Smooth muscle cell of the brain vasculature (primary cell): ENCODE data around the gene NEMP1.

Experiments used
- DNase-seq: peaks from one replicate; pipeline ENCODE4 v3.0.0-alpha.2; 2012; ENCODE audit warnings: low read depth, low spot score

Gene NEMP1

GRCh38 chr12:57107456-57108155 is 29.0 kb upstream of the NEMP1 start:
- DNase-seq, result no peak

DNA sequence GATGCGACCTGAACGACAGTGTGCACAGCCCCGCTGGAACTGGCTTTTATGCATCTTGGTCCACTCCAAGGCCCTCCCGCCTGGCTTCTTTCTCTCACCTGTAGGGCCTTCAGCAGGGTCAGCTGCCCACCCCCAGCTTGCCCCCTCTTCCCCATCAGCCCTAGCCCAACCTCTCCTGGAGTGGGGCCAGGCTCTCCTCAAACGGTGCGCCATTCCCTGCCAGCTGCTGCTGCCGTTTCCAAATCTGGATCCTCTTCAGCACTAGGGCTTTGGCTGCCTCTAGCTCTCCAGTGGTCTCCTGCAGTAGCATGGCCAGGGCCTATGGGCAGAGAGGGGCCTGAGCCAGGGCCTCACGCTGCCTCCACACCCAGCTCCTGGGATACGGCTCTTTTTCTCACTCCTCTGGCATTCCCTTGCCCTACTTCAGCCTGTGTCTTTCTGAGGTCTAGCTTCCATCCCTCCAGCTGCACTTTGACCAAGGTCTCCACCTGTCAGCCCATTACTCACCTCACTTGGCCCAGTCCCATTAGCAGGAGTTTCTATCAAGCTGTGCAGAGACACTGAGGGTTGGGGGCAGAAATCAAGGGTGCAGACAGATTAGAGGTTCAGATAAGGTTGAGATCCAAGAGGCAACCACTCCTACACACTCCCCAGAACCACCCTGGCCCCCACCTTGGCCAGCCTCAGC is 27.6 kb upstream of the NEMP1 start:
- DNase-seq, result no peak

DNA sequence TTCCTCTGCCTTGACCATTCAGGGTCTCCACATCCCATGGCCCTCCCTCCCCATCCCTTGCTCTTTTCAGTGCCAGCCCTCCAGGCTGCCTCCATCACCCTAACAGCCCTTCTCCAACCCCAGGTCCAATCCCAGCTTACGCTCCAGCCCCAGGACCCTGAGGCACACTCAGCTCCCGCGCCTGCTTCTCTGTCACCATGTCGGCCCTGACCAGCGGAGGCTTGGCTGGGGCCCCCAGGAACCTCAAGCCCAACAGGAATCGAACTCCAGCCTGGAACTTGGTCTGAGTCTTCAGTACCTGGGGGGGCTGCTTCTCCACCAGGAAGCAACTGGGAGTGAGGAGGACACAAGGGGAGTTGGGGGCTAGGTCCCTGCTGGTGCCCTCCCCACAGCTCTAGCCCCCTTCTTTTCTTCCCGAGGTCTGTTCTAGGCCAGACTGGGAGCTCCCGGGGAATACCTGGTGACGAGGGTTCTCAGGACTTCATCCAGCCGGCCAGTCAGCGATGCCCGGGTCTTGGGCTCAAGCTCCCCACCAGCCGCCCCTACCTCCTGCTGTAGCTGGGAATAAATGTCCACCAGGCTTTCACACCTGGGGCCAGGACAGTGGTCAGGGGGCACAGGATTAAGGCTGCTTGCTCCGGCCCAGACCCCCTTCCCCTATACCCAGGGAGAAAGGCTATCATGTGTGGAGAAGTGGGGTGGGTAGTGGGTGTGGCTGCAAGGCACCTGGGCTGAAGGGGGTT is 26.6 kb upstream of the NEMP1 start:
- DNase-seq, result no peak

DNA sequence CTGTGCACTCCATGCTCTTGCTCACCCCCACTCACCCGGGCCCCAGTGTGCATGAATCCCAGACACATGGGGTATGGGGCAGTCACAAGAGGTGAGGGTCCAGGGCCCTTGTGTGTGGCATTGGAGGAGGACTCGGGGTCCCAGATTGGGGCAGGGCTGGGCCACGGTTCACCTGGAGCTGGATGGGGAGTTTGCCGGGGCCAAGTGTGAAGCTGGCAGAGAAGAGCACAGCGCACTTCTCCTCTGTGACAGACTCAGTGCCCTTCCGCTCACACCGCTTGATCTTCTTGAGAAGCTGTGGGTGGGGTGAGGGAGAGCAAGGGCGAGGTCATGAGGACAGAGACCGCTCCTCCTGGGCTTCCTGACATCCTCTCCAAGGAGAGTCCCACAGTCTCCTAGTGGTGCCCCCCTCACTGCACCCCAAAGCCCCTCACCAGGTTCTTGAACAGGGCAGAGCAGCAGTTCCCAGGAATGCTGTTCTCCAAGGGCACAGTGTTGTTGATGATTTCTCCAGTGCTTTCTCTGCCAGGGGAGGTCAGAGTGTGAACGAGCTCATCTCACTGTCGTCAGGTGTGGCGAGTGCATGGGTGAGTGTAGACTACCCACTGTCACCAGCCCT is 25.8 kb upstream of the NEMP1 start:
- no peak for DNase-seq

DNA sequence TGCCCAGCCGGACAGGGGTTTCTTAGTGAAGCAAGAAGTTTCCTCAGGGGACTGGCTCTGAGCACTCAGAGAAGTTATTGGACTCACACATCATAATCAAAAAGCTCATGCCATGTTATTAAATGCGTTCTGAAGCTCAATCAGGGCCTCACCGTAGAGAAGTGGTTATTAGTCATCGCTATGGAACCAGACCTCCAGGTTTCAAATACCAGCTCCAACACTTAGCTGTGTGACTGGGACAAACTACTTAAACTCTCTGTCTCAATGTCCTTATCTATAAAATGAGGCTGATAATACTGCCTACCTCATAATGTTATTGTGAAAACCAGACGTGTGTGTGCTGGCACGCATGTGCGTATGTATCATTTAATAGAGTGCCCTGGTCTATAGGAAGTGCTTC is 25.3 kb upstream of the NEMP1 start:
- no peak for DNase-seq

- DNase-seq, result no peak
Measured at GRCh38 chr12:57101892-57102695, 23.5 kb upstream of the NEMP1 start.

GRCh38 chr12:57099766-57100165 is 21.2 kb upstream of the NEMP1 start:
- no peak for DNase-seq

DNA sequence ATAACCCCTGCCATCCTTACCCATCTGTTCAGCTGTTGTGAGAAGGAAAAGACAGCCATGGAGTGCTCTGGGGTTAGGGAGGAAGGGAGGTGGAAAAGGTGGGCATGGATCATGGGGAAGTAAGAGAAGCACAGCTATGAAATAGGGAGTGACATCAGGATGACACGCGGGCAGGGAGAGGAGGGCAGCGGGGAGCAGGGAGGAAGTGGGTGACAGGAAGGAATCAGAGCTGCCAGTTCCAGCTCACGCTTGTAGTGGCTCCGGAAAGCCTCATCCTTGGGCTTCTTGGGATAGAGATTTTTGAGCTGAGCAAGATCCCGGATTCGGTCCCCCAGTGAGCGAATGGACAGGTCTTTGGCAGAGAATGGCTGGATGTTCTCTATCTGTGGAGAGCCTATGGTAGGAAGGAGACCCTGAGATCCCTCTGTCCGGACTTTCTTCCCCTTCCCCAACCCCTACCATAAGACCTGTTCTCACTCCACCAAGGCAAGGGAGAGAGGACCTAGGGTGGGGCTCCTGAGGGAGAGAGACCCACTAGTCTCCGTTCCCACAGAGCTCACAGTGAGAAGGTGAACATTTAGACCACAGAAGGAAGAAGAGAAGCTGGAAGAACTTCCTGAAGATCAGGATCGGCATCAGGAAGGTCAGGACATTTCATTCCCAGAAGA is 20.6 kb upstream of the NEMP1 start:
- no peak for DNase-seq

GRCh38 chr12:57098546-57098945 is 20.0 kb upstream of the NEMP1 start:
- no peak for DNase-seq

GRCh38 chr12:57097554-57097835 is 18.9 kb upstream of the NEMP1 start:
- DNase-seq, result no peak

- DNase-seq, result no peak
Measured at GRCh38 chr12:57096748-57097553, 18.4 kb upstream of the NEMP1 start.

DNA sequence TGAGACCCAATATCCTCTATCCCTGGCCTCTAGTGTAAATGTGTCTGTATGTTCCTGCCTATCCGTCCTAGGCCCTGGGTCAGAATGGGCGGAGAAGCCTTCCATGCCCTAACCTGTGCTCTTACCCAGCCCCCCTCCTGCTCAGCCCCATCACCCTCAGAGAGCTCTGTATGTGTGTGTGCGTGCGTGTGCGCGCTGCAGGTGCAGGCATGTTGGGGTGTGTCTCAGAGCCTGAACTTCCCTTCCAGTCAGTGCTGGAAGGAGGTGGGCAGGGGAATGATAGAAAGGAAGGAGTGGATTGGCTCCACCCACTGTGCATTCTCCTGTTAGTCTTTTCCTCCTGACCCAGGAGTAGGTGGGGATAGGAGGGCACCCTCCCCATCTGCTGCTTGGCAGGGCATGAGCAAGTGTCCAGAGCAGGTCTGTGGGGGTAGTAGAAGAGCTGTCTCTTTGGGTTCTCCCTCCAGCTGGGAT is 17.5 kb upstream of the NEMP1 start:
- DNase-seq, result no peak

- no peak for DNase-seq
Measured at GRCh38 chr12:57095440-57095839, 16.8 kb upstream of the NEMP1 start.

- no peak for DNase-seq
Measured at GRCh38 chr12:57094208-57095160, 15.9 kb upstream of the NEMP1 start.

DNA sequence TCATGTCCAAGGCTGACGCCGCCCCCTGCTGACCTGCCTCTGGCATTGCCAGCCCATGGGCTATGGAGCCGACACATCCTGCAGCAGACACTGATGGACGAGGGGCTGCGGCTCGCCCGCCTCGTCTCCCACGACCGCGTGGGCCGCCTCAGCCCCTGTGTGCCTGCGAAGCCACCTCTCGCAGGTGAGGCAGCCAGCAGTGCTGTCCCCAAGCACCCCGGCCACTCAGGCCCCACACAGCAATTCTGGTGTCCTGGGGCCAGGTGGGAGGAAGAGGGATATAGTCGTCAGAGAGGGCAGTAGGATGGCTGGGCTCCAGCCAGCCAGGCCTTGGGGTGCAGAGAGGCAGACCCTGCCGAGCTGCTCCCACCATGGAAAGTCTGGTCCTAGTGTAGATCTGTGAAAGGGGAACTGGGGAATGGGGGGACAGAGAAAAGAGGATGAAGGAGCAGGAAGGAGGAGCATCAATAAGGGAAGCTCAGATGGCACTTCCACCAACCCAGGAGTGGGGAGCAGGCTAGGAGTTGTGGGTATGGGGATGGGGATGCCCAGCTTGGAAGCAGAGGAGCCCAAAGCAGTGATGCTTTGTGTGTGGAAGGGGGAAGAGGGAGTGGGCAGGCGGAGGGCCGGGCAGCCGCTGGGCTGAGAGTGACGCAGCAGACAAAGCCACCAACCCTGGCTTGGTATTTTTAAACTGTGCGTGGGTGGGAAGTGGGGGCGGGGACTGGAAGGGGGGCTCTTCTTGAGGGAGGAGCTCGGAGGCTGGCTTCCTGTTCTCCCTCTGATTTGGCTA is 15.0 kb upstream of the NEMP1 start:
- DNase-seq, result no peak

DNA sequence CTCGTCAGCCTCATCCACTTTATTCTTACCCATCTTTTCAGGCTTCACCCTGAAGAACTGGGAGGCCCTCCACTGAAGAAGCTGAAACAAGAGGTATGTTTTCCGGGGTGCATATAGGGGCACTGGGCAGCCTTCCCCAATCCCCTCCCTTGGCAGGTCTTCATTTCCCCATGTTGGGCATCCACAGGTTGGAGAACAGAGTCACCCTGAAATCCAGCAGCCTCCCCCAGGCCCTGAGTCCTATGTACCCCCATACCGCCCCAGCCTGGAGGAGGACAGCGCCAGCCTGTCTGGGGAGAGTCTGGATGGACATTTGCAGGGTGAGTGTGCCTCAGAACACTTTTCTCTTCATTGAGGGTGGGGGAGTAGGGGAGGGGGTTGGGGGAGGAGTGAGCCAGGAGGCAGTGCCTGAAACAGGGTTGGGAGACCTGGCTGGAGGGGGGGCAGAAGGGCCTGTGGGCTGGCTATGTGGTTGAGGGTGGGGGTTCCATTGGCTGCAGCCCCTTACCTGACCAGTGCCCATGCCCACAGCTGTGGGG is 14.4 kb upstream of the NEMP1 start:
- no peak for DNase-seq

GRCh38 chr12:57092529-57092862 is 13.9 kb upstream of the NEMP1 start:
- no peak for DNase-seq
